ENCODE data around the gene ZIK1. TPM values are rescaled to one million over a fixed set of nuclear protein-coding genes. Genes with fewer than 3 reads are reported as not detected.

ZIK1 gene
- total and polyA plus RNA-seq, 2 of the 4 experiments (the other 2 are of a cell fraction): 4.1 to 11.8 TPM

DNA sequence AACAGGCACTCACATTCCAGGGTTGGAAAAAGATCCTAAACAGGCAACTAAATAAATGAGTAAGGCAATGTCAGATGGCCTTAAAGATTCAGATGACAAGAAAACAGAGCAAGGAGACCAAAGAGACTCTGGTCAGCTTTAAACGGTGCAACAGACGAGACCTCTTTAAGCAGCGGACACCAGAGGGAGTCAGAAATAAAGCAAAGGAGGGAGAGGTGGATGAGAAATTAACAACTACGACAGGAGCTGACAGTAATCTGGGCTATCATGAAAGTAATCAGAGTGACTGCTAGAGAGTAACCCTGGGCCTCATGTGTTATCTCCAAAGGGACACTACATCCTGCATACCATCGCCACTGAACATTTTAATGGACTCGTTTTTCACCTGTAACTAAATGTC is 25.4 kb upstream of the ZIK1 start:
- Histone ChIP-seq H3K4me2 (ENCODE audit: low read depth, low read length) (peak overlapping the region; percentile 89), H4K8ac (ENCODE audit: low read depth in 2 of 2, low read length in 2 of 2) (no peak overlapping the region), H3K9ac (ENCODE audit: low read depth, low read length) (peak overlapping the region; percentile 91), H3K4me3 (ENCODE audit: insufficient read depth, low read depth, low read length) (peak overlapping the region; percentile 95), H3K23ac (ENCODE audit: low read depth, low read length) (peak overlapping the region; percentile 70; the same call in 1 of the 2 replicates), H4K91ac (ENCODE audit: insufficient read depth, low read depth, low read length) (no peak overlapping the region), H2AK9ac (replicated peaks; ENCODE audit: low read depth, low read length, poor library complexity) (no peak overlapping the region), H2AFZ (replicated peaks; ENCODE audit: low read length, poor library complexity) (no peak overlapping the region), H3K79me1 (ENCODE audit: low read depth in 1 of 2, low read length in 2 of 2) (peaks cover 9 to 32% of the 10 kb centered on the region in 2 experiments; a peak in 3 of 4 replicates), H3K27ac (ENCODE audit: insufficient read depth, low read length) (no peak overlapping the region), H2BK5ac (ENCODE audit: low read depth, low read length, poor library complexity, severe bottlenecking) (no peak overlapping the region), H3K4ac (ENCODE audit: low read depth, low read length) (no peak overlapping the region), H3K56ac (ENCODE audit: extremely low read depth, insufficient read depth, low read length) (no peak overlapping the region), H3K18ac (ENCODE audit: low read depth, low read length) (no peak overlapping the region), H2AK5ac (ENCODE audit: low read depth, low read length) (no peak overlapping the region), H3K4me1 (ENCODE audit: control insufficient read depth, insufficient read depth, low read length) (peaks cover 2% of the 10 kb centered on the region), H3K9me1 (ENCODE audit: insufficient read depth, low read length) (no peaks in the 10 kb centered on the region), H4K5ac (ENCODE audit: low read depth, low read length) (no peak overlapping the region), H2BK15ac (ENCODE audit: low read depth, low read length) (no peak overlapping the region), H2BK120ac (ENCODE audit: low read depth, low read length) (no peak overlapping the region), H3K27me3 (ENCODE audit: control insufficient read depth, insufficient read depth, low read length) (no peaks in the 10 kb centered on the region), H4K20me1 (ENCODE audit: insufficient read depth, low read length) (no peaks in the 10 kb centered on the region), H2BK20ac (ENCODE audit: low read depth, low read length) (no peak overlapping the region), H3K9me3 (ENCODE audit: control insufficient read depth, insufficient read depth, low read length) (peaks cover 16% of the 10 kb centered on the region), H3K14ac (replicated peaks; ENCODE audit: low read depth, low read length) (no peak overlapping the region), H3K36me3 (ENCODE audit: control insufficient read depth, insufficient read depth, low read length) (peaks cover 24% of the 10 kb centered on the region)
- DNase-seq: peak; percentile 35
- ChIA-PET CTCF (no interaction called here), POLR2A (ENCODE audit: unreplicated experiment) (interaction anchor here (0.7 kb wide), 1 partner anchor 56 kb away, joined by 3 read pairs; the partner anchor contains the start of gene ZNF134)
- WGBS, 2 experiments (ENCODE audit: extremely low coverage in 2 of 2, insufficient read length in 1 of 2): 17% methylated on average over 2 of the region's 6 CpGs; no CpG with 5 or more reads in 1 of the 2 experiments
- ATAC-seq (ENCODE audit: low read depth): peak; percentile 4; the same call in 1 of the 2 replicates
- intact Hi-C loops (cut with micrococcal nuclease) (no loop called here), dilution Hi-C loops (cut with HindIII; ENCODE audit: low sequenced_read_pairs, unreplicated experiment) (no loop called here), in situ Hi-C loops (cut with MboI; ENCODE audit: low sequenced_read_pairs) (no loop called here)
- BruUV-seq (replicated peaks): no TSS peak
- peak; percentile 31; the same call in 1 of the 2 replicates for TF ChIP-seq RAD21 (IDR thresholded peaks at IDR 0.05; ENCODE audit: low read length)
- no peak for TF ChIP-seq MAFK (IDR thresholded peaks at IDR 0.05; ENCODE audit: low read depth, low read length)
- TF ChIP-seq FOS (IDR thresholded peaks at IDR 0.05; ENCODE audit: low read depth, low read length): no peak
- TF ChIP-seq, protein P1, sequence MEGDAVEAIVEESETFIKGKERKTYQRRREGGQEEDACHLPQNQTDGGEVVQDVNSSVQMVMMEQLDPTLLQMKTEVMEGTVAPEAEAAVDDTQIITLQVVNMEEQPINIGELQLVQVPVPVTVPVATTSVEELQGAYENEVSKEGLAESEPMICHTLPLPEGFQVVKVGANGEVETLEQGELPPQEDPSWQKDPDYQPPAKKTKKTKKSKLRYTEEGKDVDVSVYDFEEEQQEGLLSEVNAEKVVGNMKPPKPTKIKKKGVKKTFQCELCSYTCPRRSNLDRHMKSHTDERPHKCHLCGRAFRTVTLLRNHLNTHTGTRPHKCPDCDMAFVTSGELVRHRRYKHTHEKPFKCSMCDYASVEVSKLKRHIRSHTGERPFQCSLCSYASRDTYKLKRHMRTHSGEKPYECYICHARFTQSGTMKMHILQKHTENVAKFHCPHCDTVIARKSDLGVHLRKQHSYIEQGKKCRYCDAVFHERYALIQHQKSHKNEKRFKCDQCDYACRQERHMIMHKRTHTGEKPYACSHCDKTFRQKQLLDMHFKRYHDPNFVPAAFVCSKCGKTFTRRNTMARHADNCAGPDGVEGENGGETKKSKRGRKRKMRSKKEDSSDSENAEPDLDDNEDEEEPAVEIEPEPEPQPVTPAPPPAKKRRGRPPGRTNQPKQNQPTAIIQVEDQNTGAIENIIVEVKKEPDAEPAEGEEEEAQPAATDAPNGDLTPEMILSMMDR (conservative IDR thresholded peaks at IDR 0.05; ENCODE audit: low read depth, low read length): peak; percentile 28; the same call in 1 of the 2 replicates
- TF ChIP-seq, protein P2, sequence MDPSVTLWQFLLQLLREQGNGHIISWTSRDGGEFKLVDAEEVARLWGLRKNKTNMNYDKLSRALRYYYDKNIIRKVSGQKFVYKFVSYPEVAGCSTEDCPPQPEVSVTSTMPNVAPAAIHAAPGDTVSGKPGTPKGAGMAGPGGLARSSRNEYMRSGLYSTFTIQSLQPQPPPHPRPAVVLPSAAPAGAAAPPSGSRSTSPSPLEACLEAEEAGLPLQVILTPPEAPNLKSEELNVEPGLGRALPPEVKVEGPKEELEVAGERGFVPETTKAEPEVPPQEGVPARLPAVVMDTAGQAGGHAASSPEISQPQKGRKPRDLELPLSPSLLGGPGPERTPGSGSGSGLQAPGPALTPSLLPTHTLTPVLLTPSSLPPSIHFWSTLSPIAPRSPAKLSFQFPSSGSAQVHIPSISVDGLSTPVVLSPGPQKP (IDR thresholded peaks at IDR 0.05; ENCODE audit: borderline replicate concordance, low read depth, low read length): no peak
- TF ChIP-seq POLR2A (IDR thresholded peaks at IDR 0.05; ENCODE audit: low read depth, low read length): no peak
- TF ChIP-seq MXI1 (IDR thresholded peaks at IDR 0.05; ENCODE audit: borderline replicate concordance, low read depth, low read length): no peak
- peak; percentile 29; the same call in 1 of the 2 replicates for TF ChIP-seq SMC3 (IDR thresholded peaks at IDR 0.05; ENCODE audit: low read depth, low read length)

All from IMR-90 (cell line).